ENCODE measurements around the gene KLF16.

KLF16 gene

GRCh38 chr19:1875646-1876495, 12.5 kb upstream of the KLF16 start:
- TF ChIP-seq, protein P1, sequence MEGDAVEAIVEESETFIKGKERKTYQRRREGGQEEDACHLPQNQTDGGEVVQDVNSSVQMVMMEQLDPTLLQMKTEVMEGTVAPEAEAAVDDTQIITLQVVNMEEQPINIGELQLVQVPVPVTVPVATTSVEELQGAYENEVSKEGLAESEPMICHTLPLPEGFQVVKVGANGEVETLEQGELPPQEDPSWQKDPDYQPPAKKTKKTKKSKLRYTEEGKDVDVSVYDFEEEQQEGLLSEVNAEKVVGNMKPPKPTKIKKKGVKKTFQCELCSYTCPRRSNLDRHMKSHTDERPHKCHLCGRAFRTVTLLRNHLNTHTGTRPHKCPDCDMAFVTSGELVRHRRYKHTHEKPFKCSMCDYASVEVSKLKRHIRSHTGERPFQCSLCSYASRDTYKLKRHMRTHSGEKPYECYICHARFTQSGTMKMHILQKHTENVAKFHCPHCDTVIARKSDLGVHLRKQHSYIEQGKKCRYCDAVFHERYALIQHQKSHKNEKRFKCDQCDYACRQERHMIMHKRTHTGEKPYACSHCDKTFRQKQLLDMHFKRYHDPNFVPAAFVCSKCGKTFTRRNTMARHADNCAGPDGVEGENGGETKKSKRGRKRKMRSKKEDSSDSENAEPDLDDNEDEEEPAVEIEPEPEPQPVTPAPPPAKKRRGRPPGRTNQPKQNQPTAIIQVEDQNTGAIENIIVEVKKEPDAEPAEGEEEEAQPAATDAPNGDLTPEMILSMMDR (IDR thresholded peaks at IDR 0.05; ENCODE audit: borderline replicate concordance, insufficient read depth, low read depth, low read length), result no peak
- peak overlapping the region; percentile 100 for H3K4me3 ChIP-seq (ENCODE audit: low read depth, low read length)

- H3K4me3 ChIP-seq (ENCODE audit: low read depth, low read length), result peak overlapping the region; percentile 100
These were observed 11.9 kb upstream of the KLF16 start for GRCh38 chr19:1875265-1875645.

- TF ChIP-seq, protein P1 (IDR thresholded peaks at IDR 0.05; ENCODE audit: borderline replicate concordance, insufficient read depth, low read depth, low read length), result no peak
- H3K4me3 ChIP-seq (ENCODE audit: low read depth, low read length), result peak overlapping the region; percentile 100
These were observed 11.3 kb upstream of the KLF16 start for GRCh38 chr19:1874554-1875185.

GRCh38 chr19:1873524-1874473, 10.4 kb upstream of the KLF16 start:
- H3K4me3 ChIP-seq (ENCODE audit: low read depth, low read length), result no peak overlapping the region
- TF ChIP-seq, protein P1 (IDR thresholded peaks at IDR 0.05; ENCODE audit: borderline replicate concordance, insufficient read depth, low read depth, low read length), result no peak

- TF ChIP-seq, protein P1 (IDR thresholded peaks at IDR 0.05; ENCODE audit: borderline replicate concordance, insufficient read depth, low read depth, low read length), result no peak
- H3K4me3 ChIP-seq (ENCODE audit: low read depth, low read length), result no peak overlapping the region
These were observed 9.6 kb upstream of the KLF16 start for GRCh38 chr19:1872807-1873523.

GRCh38 chr19:1871630-1872029, 8.3 kb upstream of the KLF16 start:
- TF ChIP-seq, protein P1 (IDR thresholded peaks at IDR 0.05; ENCODE audit: borderline replicate concordance, insufficient read depth, low read depth, low read length), result no peak
- no peak overlapping the region for H3K4me3 ChIP-seq (ENCODE audit: low read depth, low read length)

Measured in GM12875 (cell line).